K562 (cell line): ENCODE measurements around the gene PLTP. TPM values are rescaled to one million over a fixed set of nuclear protein-coding genes. Genes with fewer than 3 reads are reported as not detected.

Source experiments
- CTCF ChIP-seq, 3 experiments: IDR thresholded peaks in 2 of 3; conservative IDR thresholded peaks in 1 of 3; 2 replicates each; pipeline ENCODE4 v1.5.1; 2011 to 2012; ENCODE audit warnings: low read length in 3 of 3, mild to moderate bottlenecking in 3 of 3, control low read depth in 2 of 3, improper control_type of control experiment in 1 of 3, inconsistent platforms in 1 of 3, low read depth in 1 of 3, mixed read lengths in 1 of 3, moderate library complexity in 1 of 3; ENCODE audit not compliant: insufficient read depth in 2 of 3
- HBP1 ChIP-seq: fragments of 450-650 bp; formaldehyde crosslinking; IDR thresholded peaks from 2 replicates; pipeline ENCODE4 v1.4.0; 2022; ENCODE audit warnings: missing genetic modification characterization
- KDM1A ChIP-seq, 2 experiments: fragments of 450-650 bp; IDR thresholded peaks; 2 replicates each; pipeline ENCODE4 v1.6.1; 2016; ENCODE audit warnings: mild to moderate bottlenecking in 2 of 2
- PRDM10 ChIP-seq: fragments of 450-650 bp; IDR thresholded peaks from 2 replicates; pipeline ENCODE4 v1.6.1; 2018; ENCODE audit not compliant: partially characterized antibody
- RAD21 ChIP-seq, 2 experiments: fragments of 250-450 bp in 1 of 2; fragments of 450-650 bp in 1 of 2; sonication (Bioruptor Pico) in 1 of 2; formaldehyde crosslinking in 1 of 2; IDR thresholded peaks in 1 of 2; conservative IDR thresholded peaks in 1 of 2; 2 replicates each; pipeline versions ENCODE4 v1.4.0 to v1.8.0; 2020 to 2022; ENCODE audit warnings: mild to moderate bottlenecking in 2 of 2, moderate library complexity in 1 of 2
- RAD51 ChIP-seq: fragments of 450-650 bp; IDR thresholded peaks from 2 replicates; pipeline ENCODE4 v1.7.1; 2016; ENCODE audit warnings: low read depth, mild to moderate bottlenecking, borderline replicate concordance
- SIN3B ChIP-seq: fragments of 450-650 bp; IDR thresholded peaks from 2 replicates; pipeline ENCODE4 v1.6.1; 2017; ENCODE audit warnings: low read depth, mild to moderate bottlenecking, moderate library complexity
- SNIP1 ChIP-seq: fragments of 450-650 bp; IDR thresholded peaks from 2 replicates; pipeline ENCODE4 v1.7.1; 2017; ENCODE audit warnings: low read depth, mild to moderate bottlenecking
- TRIM28 ChIP-seq: fragments of 450-650 bp; IDR thresholded peaks from 2 replicates; pipeline ENCODE4 v1.6.1; 2017
- ZNF398 ChIP-seq: fragments of 250-450 bp; sonication (Bioruptor Pico); IDR thresholded peaks from 2 replicates; pipeline ENCODE4 v1.8.0; 2021; ENCODE audit warnings: moderate library complexity, mild to moderate bottlenecking, inconsistent platforms
- ZNF41 ChIP-seq: fragments of 250-450 bp; sonication (Bioruptor Pico); conservative IDR thresholded peaks from 2 replicates; pipeline ENCODE4 v1.4.0; 2020; ENCODE audit warnings: mild to moderate bottlenecking
- ZNF76 ChIP-seq: fragments of 250-450 bp; sonication (Bioruptor Pico); IDR thresholded peaks from 2 replicates; pipeline ENCODE4 v1.4.0; 2020; ENCODE audit warnings: mild to moderate bottlenecking, moderate library complexity, borderline replicate concordance
- ZZZ3 ChIP-seq: fragments of 450-650 bp; IDR thresholded peaks from 2 replicates; pipeline ENCODE4 v1.6.1; 2016; ENCODE audit warnings: antibody characterized with exemption, mild to moderate bottlenecking, moderate library complexity
- polyA plus RNA-seq, 8 experiments: library from polyadenylated mRNA; depleted of rRNA in 4 of 8; stranded (reverse) in 5 of 8; unstranded in 3 of 8; fragments of >200 nt; fragmentation: Nextera tagmentation in 2 of 8; fragmentation: Illumina TruSeq in 1 of 8; extraction: Ambion mirVana in 2 of 8; extraction: Trizol in 1 of 8; gene quantifications; 2 replicates each; pipeline versions ENCODE4 v1.2.1 to v1.2.3, GENCODE V29; 2011 to 2014; ENCODE audit warnings: inconsistent platforms in 1 of 8, missing spikeins in 1 of 8
- total RNA-seq, 7 experiments: library from RNA; depleted of rRNA in 6 of 7; stranded (reverse); fragments of >200 nt in 6 of 7; fragmentation: Illumina TruSeq in 2 of 7; extraction: Trizol in 2 of 7; gene quantifications; 2 replicates each; pipeline versions ENCODE4 v1.2.1 to v1.2.3, GENCODE V29; 2011 to 2021; ENCODE audit warnings: low replicate concordance in 1 of 7

PLTP gene
- total and polyA plus RNA-seq, 9 of the 15 experiments (the other 6 are each of a cell fraction or from before 2014, with no cell fraction given): 2.8 to 29.3 (median 17.6) TPM

- TF ChIP-seq PRDM10 (peak; percentile 54), TRIM28 (no peak), HBP1 (CRISPR knock-in tag) (0 out of 2 replicates have a peak, but pooled peaks have one; percentile 12), CTCF (IDR thresholded peaks at IDR 0.05 in 2 of 3, conservative IDR thresholded peaks at IDR 0.05 in 1 of 3; ENCODE audit: insufficient read depth in 2 of 3, low read depth in 1 of 3, low read length in 3 of 3) (peak; percentile 33 to 43 (median 37); a peak in 4 of 6 replicates), KDM1A (IDR thresholded peaks at IDR 0.05) (no peak), SIN3B (no peak), ZNF76 (CRISPR knock-in tag) (no peak), ZNF41 (peak; percentile 51; the same call in 1 of the 2 replicates), ZNF398 (CRISPR knock-in tag) (no peak), RAD21 (CRISPR knock-in tag; conservative IDR thresholded peaks at IDR 0.05 in 1 of 2, IDR thresholded peaks at IDR 0.05 in 1 of 2) (peak; percentile 11 to 50; a peak in 3 of 4 replicates), SNIP1 (no peak), ZZZ3 (no peak), RAD51 (no peak)
- TF ChIP-seq, all 486 proteins: peak for 8
These were observed 19.7 kb downstream of the PLTP start (continued) for GRCh38 chr20:45892049-45892825.
